ENCODE results near the gene CD180.

CD180 gene

GRCh38 chr5:67189931-67190330 is 6.7 kb downstream of the CD180 start:
- H3K4me2 ChIP-seq, result peak overlapping the region in 2 of 11 experiments; percentile 76; a peak in 4 of 22 replicates
- H4K20me1 ChIP-seq, result peaks cover 0 to 6% (median 0%) of the 10 kb centered on the region in 11 experiments; a peak in 3 of 22 replicates
- H3K9ac ChIP-seq, result no peak overlapping the region
- no peak for TF ChIP-seq Cebpa-rat (IDR thresholded peaks at IDR 0.05)
- H3K4me1 ChIP-seq, result peaks cover 28 to 86% (median 41%) of the 10 kb centered on the region in 10 experiments; a peak in 19 of 20 replicates
- peaks cover 6 to 16% (median 10%) of the 10 kb centered on the region in 11 experiments; a peak in 15 of 22 replicates for H3K9me3 ChIP-seq (replicated peaks in 1 of 11)
- peaks cover 0 to 45% (median 12%) of the 10 kb centered on the region in 11 experiments; a peak in 15 of 22 replicates for H3K36me3 ChIP-seq
- no peak overlapping the region for H3K27ac ChIP-seq
- H3K4me3 ChIP-seq, result no peak overlapping the region
- no peaks in the 10 kb centered on the region for H3K27me3 ChIP-seq

GRCh38 chr5:67189079-67189354 is 7.6 kb downstream of the CD180 start:
- H3K9ac ChIP-seq, result 0 out of 22 replicates have a peak overlapping the region, but pooled peaks of 1 of the 11 experiments have one; percentile 44
- no peaks in the 10 kb centered on the region for H3K27me3 ChIP-seq
- H3K4me1 ChIP-seq, result peaks cover 19 to 77% (median 31%) of the 10 kb centered on the region in 10 experiments; a peak in 18 of 20 replicates
- H3K36me3 ChIP-seq, result peaks cover 3 to 55% (median 17%) of the 10 kb centered on the region in 11 experiments; a peak in 17 of 22 replicates
- no peak overlapping the region for H3K27ac ChIP-seq
- H3K9me3 ChIP-seq (replicated peaks in 1 of 11), result peaks cover 6 to 19% (median 11%) of the 10 kb centered on the region in 11 experiments; a peak in 17 of 22 replicates
- peaks cover 0 to 6% (median 0%) of the 10 kb centered on the region in 11 experiments; a peak in 3 of 22 replicates for H4K20me1 ChIP-seq
- no peak overlapping the region for H3K4me3 ChIP-seq
- peak overlapping the region in 3 of 11 experiments; percentile 72 to 88 (median 76); a peak in 6 of 22 replicates for H3K4me2 ChIP-seq
- TF ChIP-seq Cebpa-rat (IDR thresholded peaks at IDR 0.05), result no peak

- H3K4me2 ChIP-seq, result peak overlapping the region in 6 of 11 experiments; percentile 11 to 88 (median 68); a peak in 10 of 22 replicates
- H3K4me1 ChIP-seq, result peaks cover 14 to 75% (median 26%) of the 10 kb centered on the region in 10 experiments; a peak in 18 of 20 replicates
- TF ChIP-seq Cebpa-rat (IDR thresholded peaks at IDR 0.05), result no peak
- peak overlapping the region in 1 of 11 experiments; percentile 44; a peak in 1 of 22 replicates for H3K9ac ChIP-seq
- peaks cover 8 to 60% (median 23%) of the 10 kb centered on the region in 11 experiments; a peak in 19 of 22 replicates for H3K36me3 ChIP-seq
- peak overlapping the region in 2 of 11 experiments; percentile 0 to 6; a peak in 2 of 22 replicates for H3K27ac ChIP-seq
- peaks cover 0 to 6% (median 0%) of the 10 kb centered on the region in 11 experiments; a peak in 3 of 22 replicates for H4K20me1 ChIP-seq
- no peak overlapping the region for H3K4me3 ChIP-seq
- H3K27me3 ChIP-seq, result no peaks in the 10 kb centered on the region
- peaks cover 6 to 24% (median 13%) of the 10 kb centered on the region in 11 experiments; a peak in 17 of 22 replicates for H3K9me3 ChIP-seq (replicated peaks in 1 of 11)
These were observed 8.1 kb downstream of the CD180 start for GRCh38 chr5:67188274-67189078.

DNA sequence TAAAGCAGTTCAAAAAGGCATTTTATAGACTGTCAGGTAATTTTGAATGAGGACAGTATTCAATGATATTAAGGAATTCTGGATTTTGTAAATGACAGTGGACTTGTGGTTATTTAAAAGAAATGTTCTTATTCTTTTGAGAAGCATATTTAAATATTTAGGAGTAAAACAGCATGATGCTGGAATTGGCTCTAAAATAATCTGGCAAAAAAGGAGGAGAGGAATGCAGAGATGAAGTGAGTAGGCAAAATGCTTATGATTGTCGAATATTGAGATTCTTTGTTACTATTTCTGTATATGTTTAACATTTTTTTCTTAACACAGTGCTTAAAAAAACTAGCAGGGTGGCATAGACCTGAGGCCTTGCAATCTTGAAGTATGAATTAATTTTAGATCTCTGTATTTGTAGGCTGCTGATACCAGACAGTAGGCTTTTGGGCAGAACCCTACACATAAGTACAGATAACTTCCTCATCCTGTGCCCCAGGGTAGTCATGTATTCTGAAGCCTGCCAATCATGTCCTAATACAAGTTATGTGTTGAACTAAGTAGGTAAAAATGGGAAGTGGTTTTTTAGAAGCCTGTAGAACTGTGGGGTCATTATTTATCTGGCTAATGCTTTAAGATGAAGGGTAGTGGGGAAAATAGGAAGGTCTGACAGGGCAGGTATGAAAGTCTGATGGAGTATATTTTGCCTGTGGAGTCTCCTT is 9.4 kb downstream of the CD180 start:
- Histone ChIP-seq H3K27me3 (no peaks in the 10 kb centered on the region), H3K9me3 (replicated peaks in 1 of 11) (peaks cover 1 to 24% (median 4%) of the 10 kb centered on the region in 11 experiments; a peak in 17 of 22 replicates), H3K27ac (peak overlapping the region in 1 of 11 experiments; percentile 0; a peak in 1 of 22 replicates), H3K36me3 (peaks cover 12 to 68% (median 31%) of the 10 kb centered on the region in 11 experiments; a peak in 19 of 22 replicates), H4K20me1 (peaks cover 0 to 6% (median 0%) of the 10 kb centered on the region in 11 experiments; a peak in 3 of 22 replicates), H3K9ac (no peak overlapping the region), H3K4me2 (peak overlapping the region in 10 of 11 experiments; percentile 4 to 88 (median 44); a peak in 15 of 22 replicates), H3K4me1 (peaks cover 4 to 75% (median 16%) of the 10 kb centered on the region in 10 experiments; a peak in 17 of 20 replicates), H3K4me3 (no peak overlapping the region)
- no peak for TF ChIP-seq Cebpa-rat (IDR thresholded peaks at IDR 0.05)

DNA sequence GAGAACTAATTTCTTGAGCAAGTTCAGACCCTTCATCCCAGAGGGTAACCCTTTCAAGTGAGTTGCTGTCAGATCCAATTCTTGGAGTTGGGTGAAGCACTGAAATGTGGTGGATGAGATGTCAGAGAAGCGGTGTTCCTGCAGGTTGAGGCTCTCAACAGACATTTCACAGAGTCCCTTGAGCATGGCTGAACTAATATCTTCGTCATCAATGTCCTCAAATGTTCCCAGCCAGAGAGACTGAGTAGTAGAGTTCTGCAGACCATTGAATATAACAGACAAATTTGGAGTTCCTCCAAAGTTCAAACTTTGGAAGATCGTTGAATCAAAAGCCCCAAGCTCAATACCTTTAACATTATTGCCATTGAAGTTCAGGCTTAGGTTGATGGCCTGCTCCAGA is 12.7 kb downstream of the CD180 start:
- no peak overlapping the region for H3K9ac ChIP-seq
- H3K4me3 ChIP-seq, result no peak overlapping the region
- H3K4me2 ChIP-seq, result peak overlapping the region in 1 of 11 experiments; percentile 77; a peak in 1 of 22 replicates
- H3K4me1 ChIP-seq, result peaks cover 4 to 60% (median 20%) of the 10 kb centered on the region in 10 experiments; a peak in 17 of 20 replicates
- no peak overlapping the region for H3K27ac ChIP-seq
- H4K20me1 ChIP-seq, result peaks cover 0 to 6% (median 0%) of the 10 kb centered on the region in 11 experiments; a peak in 2 of 22 replicates
- H3K36me3 ChIP-seq, result peaks cover 12 to 62% (median 31%) of the 10 kb centered on the region in 11 experiments; a peak in 19 of 22 replicates
- no peaks in the 10 kb centered on the region for H3K27me3 ChIP-seq
- H3K9me3 ChIP-seq (replicated peaks in 1 of 11), result peaks cover 1 to 36% (median 15%) of the 10 kb centered on the region in 11 experiments; a peak in 17 of 22 replicates
- TF ChIP-seq Cebpa-rat (IDR thresholded peaks at IDR 0.05), result no peak

DNA sequence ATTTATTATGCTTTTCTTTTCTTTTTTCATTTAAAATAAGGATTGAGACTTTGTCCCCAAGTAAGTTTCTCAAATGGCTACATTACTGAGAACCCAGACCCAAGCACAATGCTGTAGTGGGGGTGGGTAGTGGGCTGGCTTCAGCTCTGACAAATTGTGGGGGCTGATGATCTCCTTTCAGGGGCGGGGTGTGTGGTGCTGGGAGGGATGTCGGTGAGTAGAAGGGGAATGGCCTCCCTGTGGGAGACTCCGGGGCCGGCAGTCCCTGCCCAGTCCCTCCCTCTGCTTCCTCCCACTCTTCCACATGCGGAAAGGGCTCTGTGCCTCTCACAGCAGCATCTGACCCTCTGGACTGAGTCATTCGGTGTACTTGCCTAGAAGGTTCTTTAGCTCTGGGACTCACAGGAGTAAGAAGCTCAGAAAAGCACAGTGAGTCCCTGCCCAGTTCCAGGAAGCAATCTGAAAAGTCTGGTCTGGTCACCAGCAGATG is 14.3 kb downstream of the CD180 start:
- H3K27ac ChIP-seq, result peak overlapping the region in 3 of 11 experiments; percentile 4 to 73 (median 61); a peak in 4 of 22 replicates
- peak overlapping the region in 2 of 11 experiments; percentile 59 to 67; a peak in 3 of 22 replicates for H3K9ac ChIP-seq

GRCh38 chr5:67181648-67182221 is 14.9 kb downstream of the CD180 start:
- H3K27ac ChIP-seq, result peak overlapping the region in 4 of 11 experiments; percentile 4 to 73 (median 39); a peak in 6 of 22 replicates
- peak overlapping the region in 1 of 10 experiments; percentile 18; a peak in 1 of 20 replicates for H3K4me3 ChIP-seq
- peak overlapping the region in 2 of 11 experiments; percentile 59 to 67; a peak in 3 of 22 replicates for H3K9ac ChIP-seq
- no peak for TF ChIP-seq Cebpa-rat (IDR thresholded peaks at IDR 0.05)
- H3K9me3 ChIP-seq (replicated peaks in 1 of 11), result peaks cover 23 to 57% (median 37%) of the 10 kb centered on the region in 11 experiments
- H3K36me3 ChIP-seq, result peaks cover 12 to 78% (median 34%) of the 10 kb centered on the region in 11 experiments; a peak in 19 of 22 replicates
- H3K4me1 ChIP-seq, result peaks cover 0 to 46% (median 5%) of the 10 kb centered on the region in 10 experiments; a peak in 10 of 20 replicates
- H3K4me2 ChIP-seq, result peak overlapping the region in 5 of 11 experiments; percentile 7 to 80 (median 13); a peak in 5 of 22 replicates
- H3K27me3 ChIP-seq, result no peaks in the 10 kb centered on the region
- H4K20me1 ChIP-seq, result no peaks in the 10 kb centered on the region

More for the DNA sequence above, 14.3 kb downstream of the CD180 start:
- peak overlapping the region in 3 of 11 experiments; percentile 13 to 80 (median 77); a peak in 5 of 22 replicates for H3K4me2 ChIP-seq
- peaks cover 17 to 51% (median 30%) of the 10 kb centered on the region in 11 experiments for H3K9me3 ChIP-seq (replicated peaks in 1 of 11)
- H3K4me3 ChIP-seq, result peak overlapping the region in 1 of 10 experiments; percentile 18; a peak in 1 of 20 replicates
- no peaks in the 10 kb centered on the region for H3K27me3 ChIP-seq
- peaks cover 12 to 76% (median 31%) of the 10 kb centered on the region in 11 experiments; a peak in 19 of 22 replicates for H3K36me3 ChIP-seq
- H4K20me1 ChIP-seq, result no peaks in the 10 kb centered on the region
- H3K4me1 ChIP-seq, result peaks cover under 1 to 52% (median 11%) of the 10 kb centered on the region in 10 experiments; a peak in 16 of 20 replicates
- TF ChIP-seq Cebpa-rat (IDR thresholded peaks at IDR 0.05), result no peak
